SK-N-SH (cell line): ENCODE measurements around the gene MTG1.

Experiments
- CHD2 ChIP-seq: fragments of 150-350 bp; IDR thresholded peaks from 2 replicates; pipeline ENCODE4 v1.6.1; 2018; ENCODE audit warnings: low read length; ENCODE audit not compliant: partially characterized antibody
- CTCF ChIP-seq: fragments of 200-600 bp; sonication (generic); IDR thresholded peaks from 2 replicates; pipeline ENCODE4 v1.6.1; 2017; ENCODE audit warnings: antibody characterized with exemption, mild to moderate bottlenecking, moderate library complexity
- ELF1 ChIP-seq: IDR thresholded peaks from 2 replicates; pipeline ENCODE4 v1.4.0; 2012
- GABPA ChIP-seq: IDR thresholded peaks from 2 replicates; pipeline ENCODE4 v1.4.0; 2012; ENCODE audit warnings: low read depth, mild to moderate bottlenecking
- PBX3 ChIP-seq: IDR thresholded peaks from 2 replicates; pipeline ENCODE4; 2012
- RAD21 ChIP-seq: IDR thresholded peaks from 2 replicates; pipeline ENCODE4 v1.6.1; 2012; ENCODE audit warnings: mild to moderate bottlenecking, low read length
- TAF1 ChIP-seq: IDR thresholded peaks from 2 replicates; pipeline ENCODE4 v1.6.1; 2012; ENCODE audit warnings: low read depth, mild to moderate bottlenecking, low read length, moderate library complexity, borderline replicate concordance
- TCF12 ChIP-seq: IDR thresholded peaks from 2 replicates; pipeline ENCODE4 v1.4.0; 2012
- ZBTB33 ChIP-seq: IDR thresholded peaks from 2 replicates; pipeline ENCODE4 v1.4.0; 2012; ENCODE audit warnings: low read depth, borderline replicate concordance
- TF ChIP-seq, protein P1 (sequence below): IDR thresholded peaks from 2 replicates; pipeline ENCODE4 v1.4.0; 2012; ENCODE audit warnings: low read depth

- no peak for TF ChIP-seq CTCF
- TF ChIP-seq, protein P1, sequence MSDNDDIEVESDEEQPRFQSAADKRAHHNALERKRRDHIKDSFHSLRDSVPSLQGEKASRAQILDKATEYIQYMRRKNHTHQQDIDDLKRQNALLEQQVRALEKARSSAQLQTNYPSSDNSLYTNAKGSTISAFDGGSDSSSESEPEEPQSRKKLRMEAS = no peak
- TF ChIP-seq TAF1 = no peak
- TF ChIP-seq TCF12 = no peak
- no peak for TF ChIP-seq CHD2
- TF ChIP-seq PBX3 = no peak
- TF ChIP-seq ELF1 = no peak
- no peak for TF ChIP-seq GABPA
- no peak for TF ChIP-seq ZBTB33
- no peak for TF ChIP-seq RAD21
Measured at GRCh38 chr10:133366751-133367150, 27.2 kb upstream of the MTG1 start.
